ENCODE results near the gene POT1. TPM values are rescaled to one million over a fixed set of nuclear protein-coding genes. Genes with fewer than 3 reads are reported as not detected.

Gene POT1
- total RNA-seq, 4 donors from 2014 or later = 7.4 to 30.0 (median 16.2) TPM

GRCh38 chr7:124783271-124783670 is 146.4 kb downstream of the POT1 start:
- no peaks in the 10 kb centered on the region for H3K27me3 ChIP-seq
- no peaks in the 10 kb centered on the region for H3K36me3 ChIP-seq
- TF ChIP-seq EP300 (IDR thresholded peaks at IDR 0.05) = no peak
- TF ChIP-seq CTCF (IDR thresholded peaks at IDR 0.05) = no peak
- no peak overlapping the region for H3K4me3 ChIP-seq
- no peak overlapping the region for H3K27ac ChIP-seq
- no peaks in the 10 kb centered on the region for H3K4me1 ChIP-seq
- 80% methylated on average over 5 of the region's 5 CpGs for WGBS
- DNase-seq (ENCODE audit: low spot score in 2 of 2) = no peak
- H3K9me3 ChIP-seq = no peaks in the 10 kb centered on the region

GRCh38 chr7:124781907-124782734 is 147.5 kb downstream of the POT1 start:
- WGBS = 59% methylated on average over 12 of the region's 12 CpGs
- no peaks in the 10 kb centered on the region for H3K27me3 ChIP-seq
- DNase-seq (ENCODE audit: low spot score in 2 of 2) = no peak
- no peak overlapping the region for H3K4me3 ChIP-seq
- H3K4me1 ChIP-seq = no peaks in the 10 kb centered on the region
- H3K9me3 ChIP-seq = no peaks in the 10 kb centered on the region
- no peaks in the 10 kb centered on the region for H3K36me3 ChIP-seq
- TF ChIP-seq CTCF (IDR thresholded peaks at IDR 0.05) (no peak), POLR2AphosphoS5 (IDR thresholded peaks at IDR 0.05) (no peak), EP300 (IDR thresholded peaks at IDR 0.05) (no peak), POLR2A (IDR thresholded peaks at IDR 0.05) (no peak)
- H3K27ac ChIP-seq = no peak overlapping the region

GRCh38 chr7:124781418-124781817 is 148.2 kb downstream of the POT1 start:
- Histone ChIP-seq H3K4me1 (no peaks in the 10 kb centered on the region), H3K27ac (no peak overlapping the region), H3K4me3 (no peak overlapping the region), H3K36me3 (no peaks in the 10 kb centered on the region), H3K9me3 (no peaks in the 10 kb centered on the region), H3K27me3 (no peaks in the 10 kb centered on the region)
- TF ChIP-seq POLR2AphosphoS5 (IDR thresholded peaks at IDR 0.05) = no peak
- no peak for TF ChIP-seq CTCF (IDR thresholded peaks at IDR 0.05)
- no peak for DNase-seq (ENCODE audit: low spot score in 2 of 2)
- 84% methylated on average over 2 of the region's 2 CpGs for WGBS

- Histone ChIP-seq H3K4me3 (no peak overlapping the region), H3K9me3 (no peaks in the 10 kb centered on the region), H3K27me3 (no peaks in the 10 kb centered on the region), H3K27ac (no peak overlapping the region), H3K4me1 (no peaks in the 10 kb centered on the region), H3K36me3 (no peaks in the 10 kb centered on the region)
- TF ChIP-seq EP300 (IDR thresholded peaks at IDR 0.05) = no peak
- TF ChIP-seq POLR2A (IDR thresholded peaks at IDR 0.05) = no peak
- no peak for TF ChIP-seq CTCF (IDR thresholded peaks at IDR 0.05)
- TF ChIP-seq POLR2AphosphoS5 (IDR thresholded peaks at IDR 0.05) = no peak
- 87% methylated on average over 1 of the region's 1 CpG for WGBS
- no peak for DNase-seq (ENCODE audit: low spot score in 2 of 2)
These were observed 149.0 kb downstream of the POT1 start for GRCh38 chr7:124780608-124781007.

- H3K9me3 ChIP-seq = no peaks in the 10 kb centered on the region
- DNase-seq (ENCODE audit: low spot score in 2 of 2) = no peak
- H3K4me3 ChIP-seq = no peak overlapping the region
- no peaks in the 10 kb centered on the region for H3K4me1 ChIP-seq
- H3K27ac ChIP-seq = no peak overlapping the region
- H3K36me3 ChIP-seq = no peaks in the 10 kb centered on the region
- TF ChIP-seq EP300 (IDR thresholded peaks at IDR 0.05) (no peak), CTCF (IDR thresholded peaks at IDR 0.05) (no peak), POLR2A (IDR thresholded peaks at IDR 0.05) (no peak), POLR2AphosphoS5 (IDR thresholded peaks at IDR 0.05) (no peak)
- H3K27me3 ChIP-seq = no peaks in the 10 kb centered on the region
These were observed 149.6 kb downstream of the POT1 start for GRCh38 chr7:124780056-124780455.

Measured in suprapubic skin (tissue), 4 donors.